Suprapubic skin (tissue), 4 donors: ENCODE measurements around the gene C10orf67. TPM values are rescaled to one million over a fixed set of nuclear protein-coding genes. Genes with fewer than 3 reads are reported as not detected.

ENCODE experiments used
- DNase-seq, 2 donors: peaks; one replicate each; pipeline ENCODE4 v3.0.0-alpha.2; 2019; ENCODE audit warnings: low spot score in 2 of 2
- H3K27ac ChIP-seq: fragments of 200-600 bp; sonication (generic); one replicate; pipeline ENCODE4 v1.5.1; 2019
- H3K27me3 ChIP-seq: fragments of 200-600 bp; sonication (generic); one replicate; pipeline ENCODE4 v1.5.1; 2019
- H3K36me3 ChIP-seq: fragments of 200-600 bp; sonication (generic); one replicate; pipeline ENCODE4 v1.5.1; 2019
- H3K4me1 ChIP-seq: fragments of 200-600 bp; sonication (generic); one replicate; pipeline ENCODE4 v1.5.1; 2019
- H3K4me3 ChIP-seq: fragments of 200-600 bp; sonication (generic); one replicate; pipeline ENCODE4 v1.5.1; 2019; ENCODE audit warnings: mild to moderate bottlenecking
- H3K9me3 ChIP-seq: fragments of 200-600 bp; sonication (generic); one replicate; pipeline ENCODE4 v1.5.1; 2019
- CTCF ChIP-seq, 2 donors: fragments of 200-600 bp in 1 of 2; fragments of 450-650 bp in 1 of 2; sonication (generic) in 1 of 2; IDR thresholded peaks; one replicate each; pipeline ENCODE4 v1.5.1; 2016 to 2019; ENCODE audit warnings: antibody characterized with exemption in 2 of 2, mild to moderate bottlenecking in 1 of 2, moderate library complexity in 1 of 2
- EP300 ChIP-seq: sonication (generic); formaldehyde crosslinking; IDR thresholded peaks from one replicate; pipeline ENCODE4 v1.6.1; 2017; ENCODE audit warnings: antibody characterized with exemption
- POLR2A ChIP-seq, 2 donors: fragments of 450-650 bp; IDR thresholded peaks; one replicate each; pipeline ENCODE4 v1.6.1; 2017; ENCODE audit warnings: antibody characterized with exemption in 2 of 2, mild to moderate bottlenecking in 2 of 2, moderate library complexity in 2 of 2
- POLR2AphosphoS5 ChIP-seq, 3 donors: sonication (generic); formaldehyde crosslinking; IDR thresholded peaks; one replicate each; pipeline ENCODE4 v1.6.1; 2017; ENCODE audit warnings: antibody characterized with exemption in 3 of 3
- WGBS: methylation state at CpG from one replicate; pipeline ENCODE4 v1.1.5; 2018; 5-methylcytosine and 5-hydroxymethylcytosine counted together
- total RNA-seq, 4 donors: library from RNA; depleted of rRNA; stranded (reverse); fragments of >200 nt; gene quantifications; one replicate each; pipeline ENCODE4 v1.1.0, GENCODE V29; 2016

C10orf67 gene
- total RNA-seq, 4 donors from 2014 or later: 0.93 to 1.5 (median 1.5) TPM

- 63% methylated on average over 5 of the region's 5 CpGs for WGBS
- TF ChIP-seq POLR2A (IDR thresholded peaks at IDR 0.05) (no peak), CTCF (IDR thresholded peaks at IDR 0.05) (no peak)
- H3K9me3 ChIP-seq: no peaks in the 10 kb centered on the region
- H3K4me3 ChIP-seq: no peak overlapping the region
- H3K27ac ChIP-seq: no peak overlapping the region
- peaks cover 9% of the 10 kb centered on the region for H3K4me1 ChIP-seq
- no peak for DNase-seq
- no peaks in the 10 kb centered on the region for H3K27me3 ChIP-seq
- H3K36me3 ChIP-seq: no peaks in the 10 kb centered on the region
Measured at GRCh38 chr10:23364378-23364777, 19.8 kb upstream of the C10orf67 start.

- H3K27ac ChIP-seq: no peak overlapping the region
- H3K4me1 ChIP-seq: peaks cover 11% of the 10 kb centered on the region
- no peak overlapping the region for H3K4me3 ChIP-seq
- DNase-seq: no peak
- WGBS: 93% methylated on average over 5 of the region's 5 CpGs
- H3K36me3 ChIP-seq: no peaks in the 10 kb centered on the region
- TF ChIP-seq POLR2AphosphoS5 (IDR thresholded peaks at IDR 0.05) (no peak), EP300 (no peak), POLR2A (IDR thresholded peaks at IDR 0.05) (no peak), CTCF (IDR thresholded peaks at IDR 0.05) (no peak)
- no peaks in the 10 kb centered on the region for H3K9me3 ChIP-seq
- no peaks in the 10 kb centered on the region for H3K27me3 ChIP-seq
Measured at GRCh38 chr10:23363793-23364135, 19.2 kb upstream of the C10orf67 start.

DNA sequence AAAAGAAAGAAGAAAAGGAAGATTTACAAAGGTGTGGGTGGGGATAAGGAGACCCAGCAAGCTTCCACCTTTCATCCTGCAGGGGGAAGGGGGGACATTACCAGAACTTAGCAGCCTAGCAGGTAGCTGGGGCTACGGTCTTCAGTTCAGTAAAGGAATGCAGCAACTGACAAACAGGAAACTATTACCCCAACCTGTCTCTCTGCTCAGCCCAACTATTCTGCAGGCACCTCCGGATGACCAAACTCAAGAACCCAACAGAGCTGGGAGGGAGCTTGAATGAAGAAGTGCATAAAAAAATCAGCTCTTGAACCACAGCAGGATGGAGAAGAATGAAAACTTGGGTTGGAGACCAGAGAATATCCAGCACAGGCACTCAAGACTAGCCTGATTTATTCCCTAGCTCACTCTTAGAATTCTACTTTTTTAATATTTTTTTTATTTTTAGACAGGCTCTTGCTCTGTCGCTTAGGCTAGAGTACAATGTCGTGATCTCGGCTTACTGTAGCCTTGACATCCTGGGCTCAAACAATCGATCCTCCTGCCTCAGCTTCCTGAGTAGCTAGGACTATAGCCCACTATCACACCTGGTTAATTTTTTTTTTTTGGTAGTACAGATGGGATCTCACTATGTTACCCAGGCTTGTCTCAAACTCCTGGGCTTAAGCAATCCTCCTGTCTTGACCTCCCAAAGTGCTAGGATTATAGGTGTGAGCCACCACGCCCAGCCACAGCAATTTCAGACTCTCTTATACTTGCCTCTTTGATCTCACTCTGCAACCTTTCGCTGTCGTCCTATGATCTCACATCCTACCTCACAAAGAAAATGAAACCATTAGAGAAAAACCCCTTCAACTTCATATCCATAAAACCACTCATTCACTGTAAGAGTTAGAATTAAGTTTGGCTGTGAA, 18.5 kb upstream of the C10orf67 start:
- no peak overlapping the region for H3K4me3 ChIP-seq
- WGBS: 81% methylated on average over 9 of the region's 9 CpGs

GRCh38 chr10:23362069-23362830, 17.7 kb upstream of the C10orf67 start:
- TF ChIP-seq EP300 (no peak), POLR2A (IDR thresholded peaks at IDR 0.05) (no peak), POLR2AphosphoS5 (IDR thresholded peaks at IDR 0.05) (no peak), CTCF (IDR thresholded peaks at IDR 0.05) (no peak)
- H3K27me3 ChIP-seq: no peaks in the 10 kb centered on the region
- DNase-seq: no peak
- H3K27ac ChIP-seq: no peak overlapping the region
- peaks cover 11% of the 10 kb centered on the region for H3K4me1 ChIP-seq
- no peaks in the 10 kb centered on the region for H3K36me3 ChIP-seq
- 100% methylated on average over 1 of the region's 1 CpG for WGBS
- H3K9me3 ChIP-seq: no peaks in the 10 kb centered on the region
- no peak overlapping the region for H3K4me3 ChIP-seq

More for the DNA sequence above, 18.5 kb upstream of the C10orf67 start:
- Histone ChIP-seq H3K9me3 (no peaks in the 10 kb centered on the region), H3K27ac (no peak overlapping the region), H3K4me1 (peaks cover 11% of the 10 kb centered on the region), H3K27me3 (no peaks in the 10 kb centered on the region), H3K36me3 (no peaks in the 10 kb centered on the region)
- no peak for DNase-seq
- TF ChIP-seq POLR2AphosphoS5 (IDR thresholded peaks at IDR 0.05) (no peak), EP300 (no peak), POLR2A (IDR thresholded peaks at IDR 0.05) (no peak), CTCF (IDR thresholded peaks at IDR 0.05) (no peak)

DNA sequence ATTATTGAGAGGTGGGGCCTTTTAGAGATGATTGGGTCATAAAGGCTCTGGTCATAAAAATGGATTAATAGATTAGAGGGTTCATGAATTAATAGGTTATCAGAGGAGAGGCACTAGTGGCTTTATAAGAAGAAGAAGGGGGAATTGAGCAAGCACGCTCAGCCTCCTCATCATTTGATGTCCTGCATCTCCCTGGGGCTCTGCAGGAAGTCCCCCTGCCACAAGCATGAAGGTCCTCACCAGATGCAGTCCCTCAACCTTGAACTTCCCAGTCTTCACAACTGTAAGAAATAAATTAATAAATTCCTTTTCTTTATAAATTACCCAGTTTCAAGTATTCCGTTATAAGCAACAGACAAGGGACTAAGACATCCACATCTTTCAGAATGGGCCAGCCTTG, 17.1 kb upstream of the C10orf67 start:
- WGBS: 94% methylated on average over 2 of the region's 2 CpGs

More for the DNA sequence above, 17.1 kb upstream of the C10orf67 start:
- TF ChIP-seq EP300 (no peak), POLR2AphosphoS5 (IDR thresholded peaks at IDR 0.05) (no peak)
- no peak for DNase-seq
- Histone ChIP-seq H3K27ac (no peak overlapping the region), H3K4me1 (peaks cover 11% of the 10 kb centered on the region), H3K9me3 (no peaks in the 10 kb centered on the region), H3K4me3 (no peak overlapping the region), H3K27me3 (no peaks in the 10 kb centered on the region), H3K36me3 (no peaks in the 10 kb centered on the region)
